Measurements from ENCODE around the gene RTRAF. TPM values are rescaled to one million over a fixed set of nuclear protein-coding genes. Genes with fewer than 3 reads are reported as not detected.

Gene RTRAF
- total and polyA plus RNA-seq, 10 donors = 37.8 to 184 (median 92.3) TPM

DNA sequence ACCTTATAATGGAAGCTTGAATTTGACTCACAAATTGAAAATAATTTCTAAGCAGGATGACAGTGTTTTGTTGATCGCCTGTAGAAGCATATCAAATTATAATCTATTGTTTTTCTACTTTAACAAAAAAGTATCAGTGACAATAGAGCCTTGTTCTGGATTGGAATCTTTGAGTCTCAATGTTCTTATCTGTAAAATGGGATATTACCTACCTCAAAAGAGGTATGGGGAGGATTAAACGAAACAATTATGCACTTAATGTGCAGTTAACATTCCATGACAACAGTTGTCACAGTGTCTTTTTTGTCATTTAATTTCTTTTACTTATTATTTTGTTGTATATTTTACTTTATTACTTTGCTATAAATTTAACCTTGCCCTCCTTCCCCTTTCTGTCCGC, 1.1 kb downstream of the RTRAF start:
- DNase-seq = no peak
- TF ChIP-seq, protein P1, sequence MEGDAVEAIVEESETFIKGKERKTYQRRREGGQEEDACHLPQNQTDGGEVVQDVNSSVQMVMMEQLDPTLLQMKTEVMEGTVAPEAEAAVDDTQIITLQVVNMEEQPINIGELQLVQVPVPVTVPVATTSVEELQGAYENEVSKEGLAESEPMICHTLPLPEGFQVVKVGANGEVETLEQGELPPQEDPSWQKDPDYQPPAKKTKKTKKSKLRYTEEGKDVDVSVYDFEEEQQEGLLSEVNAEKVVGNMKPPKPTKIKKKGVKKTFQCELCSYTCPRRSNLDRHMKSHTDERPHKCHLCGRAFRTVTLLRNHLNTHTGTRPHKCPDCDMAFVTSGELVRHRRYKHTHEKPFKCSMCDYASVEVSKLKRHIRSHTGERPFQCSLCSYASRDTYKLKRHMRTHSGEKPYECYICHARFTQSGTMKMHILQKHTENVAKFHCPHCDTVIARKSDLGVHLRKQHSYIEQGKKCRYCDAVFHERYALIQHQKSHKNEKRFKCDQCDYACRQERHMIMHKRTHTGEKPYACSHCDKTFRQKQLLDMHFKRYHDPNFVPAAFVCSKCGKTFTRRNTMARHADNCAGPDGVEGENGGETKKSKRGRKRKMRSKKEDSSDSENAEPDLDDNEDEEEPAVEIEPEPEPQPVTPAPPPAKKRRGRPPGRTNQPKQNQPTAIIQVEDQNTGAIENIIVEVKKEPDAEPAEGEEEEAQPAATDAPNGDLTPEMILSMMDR (IDR thresholded peaks at IDR 0.05 in 8 of 11, conservative IDR thresholded peaks at IDR 0.05 in 3 of 11) = no peak
- TF ChIP-seq POLR2A (IDR thresholded peaks at IDR 0.05) (no peak), POLR2AphosphoS5 (IDR thresholded peaks at IDR 0.05) (no peak)
- intact Hi-C loops (cut with DNase I; ENCODE audit: low total_unique reads) = loop anchor here (10.0 kb wide), 1 partner anchor 484 kb away; no protein-coding TSS in a partner anchor
- H3K4me1 ChIP-seq = peaks cover 18 to 64% (median 45%) of the 10 kb centered on the region in 6 donors
- H3K36me3 ChIP-seq = peaks cover 0 to 44% (median 33%) of the 10 kb centered on the region in 6 donors
- H3K9me3 ChIP-seq = no peaks in the 10 kb centered on the region
- 71 to 84% (median 77%) methylated on average over 3 of the region's 3 CpGs for WGBS, 5 donors
- no peaks in the 10 kb centered on the region for H3K27me3 ChIP-seq (replicated peaks in 1 of 7)
- peak overlapping the region in 3 of 8 donors; percentile 91 to 93 (median 93) for H3K27ac ChIP-seq
- H3K4me3 ChIP-seq = peak overlapping the region in 7 of 8 donors; percentile 85 to 93 (median 89)

DNA sequence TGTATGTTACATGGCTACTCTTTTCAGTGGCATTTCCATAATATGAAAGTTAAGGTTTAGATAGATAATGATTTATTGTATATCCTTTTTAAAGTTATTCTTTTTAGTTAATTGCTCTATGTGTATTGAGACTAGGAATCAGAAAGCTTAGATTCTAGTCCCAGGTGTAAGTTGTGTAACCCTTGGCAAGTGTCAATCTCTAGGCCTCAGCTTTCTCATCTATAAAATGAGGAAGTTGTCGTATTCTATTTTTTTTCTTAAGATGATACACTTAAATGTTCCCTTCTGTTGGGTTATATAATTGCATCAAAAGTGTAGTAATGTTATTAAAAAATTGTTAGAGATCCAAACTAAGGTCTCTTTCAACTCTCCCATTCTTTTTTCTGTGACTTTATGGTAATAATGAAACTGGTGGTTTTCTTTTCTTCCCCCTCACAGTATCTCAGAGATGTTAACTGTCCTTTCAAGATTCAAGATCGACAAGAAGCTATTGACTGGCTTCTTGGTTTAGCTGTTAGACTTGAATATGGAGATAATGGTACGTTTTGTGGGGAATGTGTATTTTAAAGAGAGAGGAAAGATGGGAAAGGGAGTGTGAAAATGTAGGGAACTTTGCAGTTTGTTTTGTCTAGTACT, 4.1 kb downstream of the RTRAF start:
- intact Hi-C loops (cut with DNase I; ENCODE audit: low total_unique reads) = loop anchor here (10.0 kb wide), 1 partner anchor 481 kb away; no protein-coding TSS in a partner anchor
- H3K9me3 ChIP-seq = no peaks in the 10 kb centered on the region
- DNase-seq = no peak
- no peaks in the 10 kb centered on the region for H3K27me3 ChIP-seq (replicated peaks in 1 of 7)
- no peak overlapping the region for H3K27ac ChIP-seq
- WGBS, 5 donors = 50 to 65% (median 60%) methylated on average over 3 of the region's 3 CpGs
- no peak overlapping the region for H3K4me3 ChIP-seq
- TF ChIP-seq POLR2AphosphoS5 (IDR thresholded peaks at IDR 0.05) (no peak), POLR2A (IDR thresholded peaks at IDR 0.05) (no peak)
- TF ChIP-seq, protein P1 (IDR thresholded peaks at IDR 0.05 in 8 of 11, conservative IDR thresholded peaks at IDR 0.05 in 3 of 11) = no peak
- peaks cover 0 to 71% (median 39%) of the 10 kb centered on the region in 6 donors for H3K36me3 ChIP-seq
- peaks cover 18 to 79% (median 51%) of the 10 kb centered on the region in 6 donors for H3K4me1 ChIP-seq

DNA sequence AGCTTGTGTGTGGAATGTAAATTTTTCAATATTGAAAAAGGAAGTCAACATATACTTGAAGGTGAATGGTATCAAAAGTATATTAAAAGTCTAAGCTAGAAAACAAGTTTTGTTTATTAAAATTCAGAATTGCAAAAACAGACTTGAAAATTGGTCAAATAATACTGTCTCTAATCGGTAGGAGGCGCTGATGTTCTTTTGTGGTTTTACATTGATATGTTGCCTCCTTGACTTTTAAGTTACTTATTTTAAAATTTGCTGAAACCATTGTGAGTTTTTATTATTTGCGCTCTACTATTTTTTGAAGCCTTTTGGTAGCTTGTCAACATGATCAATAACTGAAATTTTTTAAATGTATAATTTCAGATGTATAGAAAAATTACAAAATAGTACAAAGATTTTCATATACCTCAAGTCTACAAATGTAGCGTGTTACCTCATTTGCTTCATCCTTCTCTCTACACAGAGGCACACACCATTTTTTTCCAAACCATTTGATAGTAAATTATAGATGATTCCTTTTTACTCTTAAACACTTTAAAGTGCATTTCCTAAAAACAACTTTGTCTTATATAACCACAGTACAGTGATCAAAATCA, 6.9 kb downstream of the RTRAF start:
- no peak for TF ChIP-seq POLR2A (IDR thresholded peaks at IDR 0.05)
- TF ChIP-seq, protein P1 (IDR thresholded peaks at IDR 0.05 in 8 of 11, conservative IDR thresholded peaks at IDR 0.05 in 3 of 11) = peak in 10 of 11 experiments; percentile 25 to 63 (median 55)
- H3K27me3 ChIP-seq (replicated peaks in 1 of 7) = no peaks in the 10 kb centered on the region
- intact Hi-C loops (cut with DNase I; ENCODE audit: low total_unique reads) = loop anchor here (10.0 kb wide), 1 partner anchor 479 kb away; no protein-coding TSS in a partner anchor
- peaks cover 0 to 99% (median 54%) of the 10 kb centered on the region in 6 donors for H3K36me3 ChIP-seq
- peaks cover 2 to 57% (median 30%) of the 10 kb centered on the region in 6 donors for H3K4me1 ChIP-seq
- 49 to 60% (median 52%) methylated on average over 4 of the region's 4 CpGs for WGBS, 5 donors
- H3K9me3 ChIP-seq = no peaks in the 10 kb centered on the region
- H3K4me3 ChIP-seq = no peak overlapping the region
- H3K27ac ChIP-seq = no peak overlapping the region
- DNase-seq = no peak

DNA sequence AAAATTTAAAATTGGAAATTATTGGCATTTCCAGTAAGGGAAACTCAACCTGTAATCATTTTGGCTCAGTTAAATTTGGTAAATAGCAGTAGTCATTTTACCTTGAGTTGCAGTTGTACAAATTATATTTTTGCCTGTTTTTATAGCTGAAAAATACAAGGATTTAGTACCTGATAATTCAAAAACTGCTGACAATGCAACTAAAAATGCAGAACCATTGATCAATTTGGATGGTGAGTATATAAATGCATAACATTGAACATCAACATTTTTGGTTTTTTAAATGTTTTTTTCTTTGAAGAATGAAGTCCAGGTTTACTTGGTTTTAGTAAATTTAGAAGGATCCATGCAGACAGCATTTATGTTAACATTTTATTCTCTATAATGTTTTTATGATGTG, 9.0 kb downstream of the RTRAF start:
- DNase-seq = no peak
- peaks cover 3 to 99% (median 59%) of the 10 kb centered on the region in 6 donors for H3K36me3 ChIP-seq
- TF ChIP-seq POLR2A (IDR thresholded peaks at IDR 0.05) (no peak), POLR2AphosphoS5 (IDR thresholded peaks at IDR 0.05) (no peak)
- TF ChIP-seq, protein P1 (IDR thresholded peaks at IDR 0.05 in 8 of 11, conservative IDR thresholded peaks at IDR 0.05 in 3 of 11) = no peak
- H3K9me3 ChIP-seq = no peaks in the 10 kb centered on the region
- H3K27ac ChIP-seq = no peak overlapping the region
- no peak overlapping the region for H3K4me3 ChIP-seq
- intact Hi-C loops (cut with DNase I; ENCODE audit: low total_unique reads) = loop anchor here (10.0 kb wide), 1 partner anchor 476 kb away; no protein-coding TSS in a partner anchor
- no peaks in the 10 kb centered on the region for H3K27me3 ChIP-seq (replicated peaks in 1 of 7)
- peaks cover 0 to 36% (median 11%) of the 10 kb centered on the region in 6 donors for H3K4me1 ChIP-seq

Data from spleen (tissue), 11 donors.